HG03575 (cell line): Measurements from ENCODE around the gene EMD.

Source experiments
- ATAC-seq: cut with Tn5 transposase; IDR thresholded peaks from one replicate; pipeline ENCODE4 v1.9.1; 2021; ENCODE audit not compliant: unreplicated experiment, insufficient number of reproducible peaks, low FRiP score; ENCODE audit errors: extremely low read depth

EMD gene

DNA sequence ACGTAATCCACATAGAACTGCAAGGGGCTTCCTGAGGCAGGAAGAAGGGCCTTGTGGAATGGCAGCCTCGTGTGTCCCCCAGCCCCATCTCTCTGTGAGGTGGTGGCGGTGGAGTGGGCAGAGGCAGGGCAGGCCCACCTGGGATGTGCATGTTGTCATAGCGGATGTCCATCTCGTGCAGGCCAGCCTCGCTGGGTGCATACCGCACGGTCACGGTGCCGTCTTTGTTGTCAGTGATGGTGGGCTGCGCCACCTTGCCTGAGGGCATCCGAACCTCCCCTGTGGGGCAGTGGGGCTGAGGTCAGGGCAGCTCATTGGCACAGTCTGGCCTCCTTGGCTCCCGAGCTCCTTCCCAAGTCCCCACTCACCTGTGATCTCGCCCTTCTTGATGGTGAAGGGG, 25.1 kb upstream of the EMD start:
- ATAC-seq = no peak

DNA sequence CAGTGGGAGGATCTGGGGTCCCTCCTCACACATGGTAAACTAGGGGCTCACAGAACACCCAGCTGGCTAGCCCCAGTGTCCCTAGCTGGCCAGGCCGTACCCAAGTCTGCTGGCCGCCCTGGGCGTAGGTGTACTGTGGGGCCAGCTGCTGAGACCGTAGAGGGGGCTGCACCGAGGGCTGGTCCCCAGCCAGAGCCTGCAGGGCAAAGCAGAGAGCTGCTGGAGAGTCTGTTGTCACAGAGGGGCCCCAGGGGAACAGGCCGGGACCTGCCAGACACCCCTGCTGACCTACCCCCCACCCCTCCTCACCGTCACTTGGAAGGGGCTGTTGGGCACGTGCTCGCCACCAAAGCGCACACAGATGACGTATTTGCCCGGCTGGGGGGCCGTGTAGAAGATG, 24.6 kb upstream of the EMD start:
- no peak for ATAC-seq

DNA sequence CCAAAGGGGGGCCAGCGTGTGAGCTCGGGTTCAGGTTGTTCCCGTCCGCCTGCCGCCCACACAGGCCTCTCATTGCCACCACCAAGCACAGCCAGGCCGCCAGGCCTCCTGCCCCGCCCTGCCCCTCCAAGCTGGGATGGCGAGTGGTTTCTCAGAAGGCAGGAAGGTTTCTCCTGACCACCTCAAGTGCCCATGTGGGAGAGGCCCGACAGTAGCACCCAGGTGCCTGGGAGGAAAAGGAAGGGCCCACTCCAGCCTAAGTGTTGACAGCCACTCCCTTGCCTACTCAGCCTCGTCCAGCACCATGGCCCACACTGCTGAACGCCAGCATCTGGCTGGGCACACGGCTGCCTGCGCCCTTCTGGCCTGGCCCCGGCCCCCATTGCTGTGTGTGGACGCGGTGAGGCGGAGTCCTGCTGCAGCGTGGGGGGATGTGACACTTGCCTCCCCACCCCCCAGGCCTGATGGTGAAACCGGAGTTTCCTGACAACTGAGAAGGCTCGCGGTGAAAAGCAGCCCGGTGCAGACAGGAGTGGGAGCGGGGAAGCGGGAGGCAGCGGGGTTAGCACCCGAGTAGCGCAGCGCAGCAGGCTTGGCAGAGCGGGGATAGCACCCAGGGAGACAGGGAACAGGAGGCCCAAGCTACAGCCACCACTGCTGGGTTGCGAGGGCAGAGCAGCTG, 23.9 kb upstream of the EMD start:
- ATAC-seq = no peak

DNA sequence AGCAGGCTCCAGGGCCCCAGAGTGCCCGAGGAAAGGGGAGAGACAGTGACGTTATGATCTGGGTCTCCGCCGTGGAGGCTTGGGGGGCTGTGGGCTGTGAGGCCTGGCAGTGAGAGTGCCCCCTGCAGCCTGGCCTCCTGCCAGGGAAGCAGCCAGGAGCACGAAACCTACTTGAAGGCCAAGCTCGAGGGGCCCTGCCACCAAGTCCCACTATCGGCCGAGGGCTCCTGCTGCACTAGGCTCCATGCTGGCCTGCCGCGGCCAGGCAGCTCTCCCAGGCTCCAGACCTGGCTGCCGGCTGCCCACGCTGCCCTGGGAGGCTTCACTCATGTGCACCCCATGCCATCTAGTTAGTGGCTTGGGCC, 23.3 kb upstream of the EMD start:
- ATAC-seq = no peak

DNA sequence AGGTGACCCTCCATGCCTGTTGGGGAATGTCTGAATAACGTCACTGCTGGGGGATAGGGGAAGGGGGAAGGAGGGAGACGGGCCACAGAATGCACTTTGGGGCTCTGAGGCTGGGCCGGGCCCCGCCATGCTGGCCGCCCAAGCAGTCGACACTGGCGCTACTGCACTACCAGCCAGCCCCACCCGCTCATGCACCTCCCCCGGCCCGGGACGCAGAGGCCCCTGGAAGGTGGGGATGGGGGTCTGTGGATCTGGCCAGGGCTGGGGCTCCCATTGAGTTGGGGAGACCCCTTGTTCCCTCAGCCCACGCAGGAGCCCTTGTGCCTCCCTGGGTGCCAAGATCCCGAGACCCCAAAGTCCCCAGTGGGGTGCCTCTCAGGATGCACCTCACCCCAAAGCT, 22.5 kb upstream of the EMD start:
- ATAC-seq = no peak

DNA sequence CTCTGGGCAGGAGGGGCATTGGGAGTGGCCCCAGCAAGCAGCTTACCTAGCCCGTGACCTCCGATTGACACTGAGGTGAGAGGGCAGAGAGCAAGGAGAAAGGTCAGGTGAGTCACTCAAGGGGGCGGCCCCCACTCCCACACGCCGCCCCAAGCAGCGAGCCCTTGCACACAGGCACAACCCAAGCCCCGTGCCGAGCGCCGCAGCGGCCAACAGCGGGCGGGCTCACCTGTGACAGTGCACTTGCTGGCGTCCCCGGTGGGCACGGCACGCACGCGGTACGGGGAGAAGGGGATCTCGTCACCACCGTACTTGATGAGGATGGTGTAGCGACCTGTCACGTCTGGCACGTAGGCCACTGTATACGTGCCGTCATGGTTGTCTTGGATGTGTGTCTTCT, 21.9 kb upstream of the EMD start:
- no peak for ATAC-seq

DNA sequence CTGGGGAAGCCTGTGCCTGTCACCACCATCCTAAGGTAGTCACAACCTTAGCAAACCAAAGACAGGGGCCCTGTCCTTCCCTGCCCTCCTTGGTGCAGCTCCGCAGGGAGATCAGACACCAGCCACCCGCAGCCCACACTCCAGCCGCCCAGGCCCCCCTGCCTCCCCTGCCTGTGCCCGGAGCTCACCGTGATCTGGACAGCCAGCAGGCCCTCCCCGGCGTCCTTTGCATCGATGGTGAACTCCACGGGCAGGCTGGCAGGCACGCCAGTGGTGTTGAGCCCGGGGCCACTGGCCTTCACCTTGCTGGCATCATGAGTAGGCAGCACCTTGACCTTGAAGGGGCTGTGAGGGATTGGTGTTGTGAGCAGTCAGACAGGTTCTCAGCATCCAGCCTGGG, 21.1 kb upstream of the EMD start:
- no peak for ATAC-seq

DNA sequence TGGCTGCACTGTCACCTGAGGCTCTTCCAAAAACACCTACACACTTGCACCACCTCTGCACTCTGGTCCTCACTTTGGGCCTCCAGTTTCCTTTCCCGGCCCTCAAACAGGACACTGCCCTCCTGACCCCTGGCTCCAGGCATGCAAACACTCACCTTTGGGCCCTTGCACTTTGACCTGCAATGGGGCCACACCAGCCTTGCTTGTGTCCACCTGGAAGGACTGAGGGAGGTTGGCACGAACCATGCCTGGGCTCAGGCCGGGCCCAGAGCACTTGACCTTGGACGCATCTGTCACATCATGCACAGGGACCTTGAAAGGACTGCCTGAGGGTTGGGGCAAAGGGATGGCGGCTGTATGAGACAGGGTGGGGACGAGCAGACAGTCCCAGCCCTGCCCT, 20.3 kb upstream of the EMD start:
- no peak for ATAC-seq

DNA sequence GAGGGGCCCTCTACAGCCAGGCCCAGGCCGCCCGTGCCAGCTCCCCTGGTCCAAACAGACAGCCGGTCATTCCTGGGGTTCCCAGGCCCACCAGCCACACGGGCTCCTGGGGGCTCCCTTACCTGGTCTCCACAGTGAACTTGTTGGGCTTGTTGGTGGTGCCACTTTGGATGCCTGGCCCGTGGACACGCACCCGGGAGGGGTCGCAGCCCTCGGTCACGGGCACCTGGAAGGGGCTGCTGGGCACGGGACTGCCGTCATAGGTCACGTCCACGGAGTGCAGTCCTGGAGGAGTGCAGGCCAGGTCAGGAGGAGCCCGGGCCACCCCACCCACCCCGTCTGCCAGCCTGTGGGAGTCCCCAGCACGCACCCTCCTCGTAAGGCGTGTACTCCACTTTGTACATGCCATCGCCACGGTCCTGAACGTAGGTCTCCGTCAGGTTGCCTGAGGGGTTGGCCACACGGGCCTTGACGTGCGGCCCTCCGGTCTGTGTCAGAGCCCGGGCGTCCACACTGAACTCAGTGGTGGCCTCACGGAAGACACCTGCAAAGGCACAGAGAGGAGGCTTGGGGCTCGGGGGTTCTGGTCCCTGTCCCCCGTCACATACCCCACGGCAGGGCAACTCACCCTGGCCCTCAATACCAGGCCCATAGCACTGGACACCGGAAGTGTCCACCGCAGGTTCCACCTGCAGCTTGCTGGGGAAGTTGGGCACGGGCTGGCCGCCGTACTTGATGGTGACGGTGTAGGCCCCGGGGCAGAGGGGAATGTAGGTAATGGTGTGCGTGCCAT, 19.5 kb upstream of the EMD start:
- ATAC-seq = no peak

DNA sequence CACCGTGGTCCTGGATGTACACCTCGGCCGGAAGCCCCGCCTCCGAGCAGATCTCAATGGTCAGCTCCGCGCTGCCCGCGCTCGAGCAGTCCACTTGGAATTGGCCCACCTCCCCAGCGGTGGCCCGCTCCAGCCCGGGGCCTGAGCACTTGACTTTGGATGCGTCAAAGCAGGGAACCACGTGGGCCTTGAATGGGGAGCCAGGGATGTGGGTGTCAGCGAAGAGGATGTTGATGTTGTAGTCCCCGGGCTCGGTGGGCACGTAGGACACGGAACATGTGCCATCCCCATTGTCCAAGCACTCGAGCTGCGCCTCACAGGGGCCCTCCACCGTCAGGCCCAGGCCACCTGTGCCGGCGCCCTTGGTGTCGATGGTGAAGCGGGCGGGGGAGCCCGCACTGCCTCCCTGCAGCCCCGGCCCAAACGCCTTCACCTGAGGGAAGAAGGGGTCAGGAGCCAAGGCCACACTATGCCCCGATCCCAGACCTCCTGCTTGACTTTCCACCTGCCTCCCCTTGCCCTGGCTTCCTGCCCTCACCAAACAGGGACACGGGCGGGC, 18.9 kb upstream of the EMD start:
- ATAC-seq = no peak

DNA sequence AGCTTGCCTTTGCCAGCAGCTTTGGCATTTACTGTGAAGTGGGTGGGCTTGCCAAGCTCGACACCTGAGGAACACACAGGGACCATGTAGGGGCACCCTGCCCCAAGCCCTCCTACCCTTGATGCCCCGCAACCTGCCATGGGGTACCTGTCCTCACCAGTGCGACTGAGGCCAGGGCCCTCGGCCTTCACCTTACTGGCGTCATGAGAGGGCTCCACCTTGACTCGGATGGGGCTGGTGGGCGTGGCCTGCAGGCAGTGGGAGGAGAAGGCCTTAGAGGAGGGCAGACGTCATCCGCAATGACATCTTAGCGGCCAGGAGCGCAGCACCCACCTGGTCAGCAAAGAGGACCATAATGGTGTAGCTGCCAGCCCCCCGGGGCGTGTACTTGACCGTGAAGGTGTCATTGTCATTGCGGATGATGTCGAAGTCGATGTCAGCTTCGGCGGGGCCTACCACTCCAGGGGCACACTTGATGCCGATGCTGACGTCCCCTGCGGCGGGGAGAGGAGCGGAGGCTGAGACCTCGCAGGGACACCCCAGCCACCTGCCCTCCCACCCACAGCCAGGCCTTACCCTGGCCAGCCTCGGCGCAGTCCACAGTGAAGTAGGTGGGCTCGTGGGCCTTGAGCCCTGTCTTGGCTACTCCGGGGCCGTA, 16.9 kb upstream of the EMD start:
- no peak for ATAC-seq

DNA sequence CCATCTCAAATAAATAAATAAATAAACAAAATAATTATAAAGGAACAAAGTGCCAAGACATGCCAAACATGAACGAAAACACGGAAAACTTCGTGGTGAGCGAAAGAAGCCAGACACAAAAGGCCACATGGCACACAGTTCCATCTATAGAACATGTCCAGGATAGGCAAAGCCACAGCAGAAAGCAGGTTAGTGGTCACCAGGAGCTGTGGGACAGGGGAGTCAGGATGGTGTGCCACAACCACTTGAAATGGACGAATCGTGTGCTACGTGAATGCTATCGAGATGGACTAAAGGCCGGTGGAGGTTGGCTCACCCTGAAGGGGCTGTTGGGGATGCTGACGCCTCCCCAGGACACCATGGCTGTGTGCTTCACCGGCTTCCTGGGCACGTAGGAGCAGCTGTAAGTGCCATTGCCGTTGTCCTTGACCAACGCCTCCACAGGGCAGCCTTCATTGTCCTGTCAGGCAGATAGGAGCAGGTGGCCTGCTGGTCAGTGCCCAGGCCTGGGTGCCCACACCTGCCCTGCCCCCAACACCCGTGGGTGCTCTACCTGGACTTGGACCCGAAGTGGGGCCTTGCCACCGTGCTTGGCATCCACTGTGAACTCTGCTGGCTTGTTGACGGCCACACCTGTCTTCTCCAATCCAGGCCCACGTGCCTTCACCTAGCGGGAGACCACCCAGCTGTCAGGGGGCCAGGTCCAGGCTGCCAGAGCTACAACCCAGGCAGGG, 15.2 kb upstream of the EMD start:
- ATAC-seq = no peak

DNA sequence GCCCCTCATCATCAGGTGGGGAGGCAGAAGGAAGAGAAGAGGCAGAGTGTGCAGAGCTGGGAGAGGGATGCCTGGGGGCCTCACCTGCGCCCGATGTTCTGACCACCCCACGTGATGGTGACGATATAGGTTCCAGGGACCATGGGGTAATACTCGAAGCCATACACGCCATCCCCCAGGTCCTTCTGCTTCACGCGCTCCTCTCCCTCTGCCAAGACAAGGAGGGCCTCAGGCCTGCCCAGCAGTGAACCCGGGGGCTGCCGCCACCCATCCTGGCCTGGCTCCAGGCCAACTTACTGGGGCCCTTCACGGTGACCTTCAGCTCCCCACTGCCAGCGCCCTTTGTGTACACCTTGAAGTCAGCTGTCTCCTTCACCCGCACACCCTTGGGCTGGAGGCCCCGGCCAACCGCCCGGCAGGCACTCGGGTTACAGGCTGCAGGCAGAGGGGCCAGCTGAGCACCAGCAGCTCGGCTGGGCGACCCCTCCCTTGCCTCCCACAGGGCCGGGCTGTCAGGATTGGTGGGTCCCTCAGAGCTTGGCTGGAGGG, 14.0 kb upstream of the EMD start:
- ATAC-seq = no peak

DNA sequence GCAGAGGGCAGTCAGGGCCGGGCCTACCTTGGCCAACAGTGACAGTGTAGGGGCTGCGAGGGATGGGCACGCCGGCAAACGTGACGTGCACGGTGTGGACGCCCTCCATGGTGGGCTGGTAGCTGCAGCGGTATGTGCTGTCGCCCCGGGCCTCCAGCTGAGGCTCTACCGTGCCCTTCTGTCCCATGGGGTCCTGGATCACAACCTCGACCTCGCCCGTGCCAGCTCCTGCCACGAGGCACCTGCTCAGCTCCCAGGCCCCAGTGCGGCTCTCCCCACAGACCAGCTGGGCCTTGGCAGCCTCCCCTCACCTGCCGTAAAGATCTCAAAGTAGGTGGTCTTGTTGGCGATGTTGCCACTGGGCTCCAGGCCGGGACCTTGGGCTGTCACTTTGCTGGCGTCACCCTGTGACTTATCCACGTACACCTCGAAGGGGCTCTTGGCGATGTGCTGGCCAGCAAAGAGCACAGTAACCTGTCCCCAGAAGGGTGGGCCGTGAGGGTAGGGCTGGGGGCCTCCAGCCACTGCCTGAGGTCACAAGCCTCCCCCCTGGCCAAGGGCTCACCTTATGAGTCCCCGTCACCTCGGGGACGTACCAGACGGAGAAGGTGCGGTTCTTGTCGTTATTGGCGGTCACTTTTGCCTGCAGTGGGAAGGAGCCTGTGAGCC, 13.0 kb upstream of the EMD start:
- ATAC-seq = no peak

DNA sequence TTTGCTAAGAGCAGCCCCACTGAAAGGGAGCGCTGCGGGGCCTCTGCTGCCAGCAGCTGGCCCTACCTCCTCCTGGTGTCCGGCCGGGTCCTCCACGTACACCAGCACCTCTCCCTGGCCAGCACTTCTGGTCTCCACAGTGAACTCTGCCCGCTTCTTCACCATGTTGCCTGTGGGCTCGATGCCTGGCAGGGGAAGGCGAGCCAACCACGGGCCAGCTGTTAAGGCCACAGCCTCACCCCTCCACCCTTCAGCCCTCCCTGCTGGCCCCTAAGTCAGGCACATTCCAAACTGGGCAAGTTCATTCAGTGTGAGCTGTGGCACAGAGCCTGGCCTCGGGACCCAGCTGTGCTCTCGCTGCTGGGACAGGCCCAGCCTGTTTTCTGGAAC, 12.4 kb upstream of the EMD start:
- no peak for ATAC-seq

DNA sequence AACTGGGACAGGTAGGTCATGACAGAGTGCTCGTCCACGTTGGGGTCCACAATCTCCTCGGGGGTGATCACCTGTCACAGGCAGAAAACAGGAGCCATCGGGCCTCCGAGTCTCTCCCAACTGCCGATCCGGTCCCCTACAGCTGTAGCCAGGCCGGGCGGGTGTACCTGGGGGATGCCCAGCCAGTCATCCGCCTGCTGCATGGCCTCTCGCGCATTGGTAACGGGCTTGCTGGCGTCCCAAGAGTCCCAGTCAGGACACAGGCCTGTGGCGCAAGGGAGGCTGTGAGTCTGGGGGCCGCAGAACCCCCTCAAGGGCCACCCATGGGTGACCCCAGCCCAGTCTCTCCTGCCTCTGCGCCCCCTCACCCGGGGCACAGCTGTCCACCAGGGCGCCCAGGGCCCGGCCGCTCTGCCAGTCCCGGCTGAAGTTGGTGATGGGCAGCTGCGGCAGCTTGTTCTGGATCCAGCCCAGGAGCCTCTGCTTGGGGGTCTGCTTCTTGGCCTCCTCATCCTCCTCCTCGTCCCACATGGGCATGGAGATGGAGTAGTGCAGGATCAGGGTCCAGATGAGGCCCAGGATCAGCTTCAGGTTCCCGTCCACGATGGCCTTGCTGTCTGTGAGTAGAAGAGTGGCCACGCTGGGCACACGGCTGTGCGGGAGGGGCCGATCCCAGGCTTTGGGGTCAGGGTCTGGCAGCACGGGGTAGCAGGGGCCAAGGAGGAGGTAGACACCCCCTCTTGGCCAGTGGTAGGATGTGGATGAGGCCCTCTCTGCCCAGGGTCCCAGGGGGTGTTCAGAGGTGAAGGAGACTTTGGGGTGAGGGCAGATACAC, 11.4 kb upstream of the EMD start:
- ATAC-seq = no peak

DNA sequence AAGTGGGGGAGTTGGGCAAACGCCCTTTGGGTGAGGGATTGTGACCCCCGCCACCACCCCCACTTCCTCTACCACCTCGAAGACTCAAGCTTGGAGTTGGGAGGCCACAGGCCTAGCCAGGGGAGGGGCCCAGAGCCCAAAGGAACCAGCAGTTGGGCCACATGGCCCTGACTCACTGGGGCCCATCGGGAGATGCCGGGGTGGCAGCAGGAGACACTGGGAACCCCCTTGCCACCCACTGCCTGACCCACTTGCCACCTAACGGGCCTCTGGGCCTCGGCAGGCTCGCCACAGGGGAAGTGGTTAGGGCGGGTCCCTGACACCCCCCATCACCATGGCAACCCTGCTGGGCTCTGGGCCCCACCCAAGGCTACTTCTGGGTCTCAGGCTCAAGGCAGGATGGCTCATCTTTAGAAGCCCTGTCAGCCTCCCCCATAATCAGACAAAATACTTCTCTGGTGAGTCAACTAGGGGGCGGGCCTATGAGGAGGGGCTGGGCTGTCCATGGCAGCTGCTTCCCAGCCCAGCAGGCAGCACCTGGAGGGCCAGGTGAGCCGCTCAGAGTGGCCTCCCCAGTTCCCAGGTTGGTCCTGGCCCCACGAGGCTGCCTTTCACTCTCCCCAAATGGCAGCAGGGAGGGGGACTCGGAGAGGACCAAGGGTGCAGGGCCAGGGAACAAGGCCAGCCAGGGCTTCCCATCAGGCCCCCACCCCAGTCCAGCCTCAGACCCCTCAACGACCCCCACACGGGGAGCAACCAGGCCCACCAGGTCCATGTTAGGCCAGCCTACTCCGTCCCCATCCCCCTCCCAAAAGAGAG, 10.3 kb upstream of the EMD start:
- ATAC-seq = no peak
